ENCODE results near the gene CUL4A. TPM values are rescaled to one million over a fixed set of nuclear protein-coding genes. Genes with fewer than 3 reads are reported as not detected.

The CUL4A gene
- polyA plus RNA-seq, 1 of the 3 experiments (the other 2 are of a cell fraction), result 51.2 TPM

DNA sequence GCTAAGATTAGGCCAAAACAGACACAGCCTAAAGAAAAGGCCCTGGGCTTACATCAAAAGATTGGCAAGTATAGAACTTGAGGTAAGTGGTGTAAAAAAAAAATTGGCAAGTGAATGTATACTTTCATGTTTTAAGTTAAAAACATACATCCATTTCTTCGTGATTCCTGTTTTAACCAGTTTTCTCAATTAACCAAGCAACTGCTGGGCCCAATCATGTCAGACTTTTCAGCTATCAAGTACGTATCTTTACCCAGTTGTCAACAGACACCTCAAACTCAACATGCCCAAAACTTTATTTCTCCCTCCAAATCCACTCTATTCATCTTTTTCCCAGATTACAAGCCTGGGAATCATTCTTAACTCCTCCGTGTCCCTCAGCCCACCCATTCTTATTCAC is 2.0 kb upstream of the CUL4A start:
- peak overlapping the region; percentile 98 for H3K9ac ChIP-seq
- POLR2A ChIA-PET, result no interaction called here
- H3K9me3 ChIP-seq, result no peaks in the 10 kb centered on the region
- 61% methylated on average over 3 of the region's 3 CpGs for WGBS (ENCODE audit: low lambda C conversion rate)
- peak overlapping the region; percentile 93 to 97; a peak in 3 of 4 replicates for H3K27ac ChIP-seq (ENCODE audit: low read depth in 2 of 2, low read length in 1 of 2)
- H3K4me3 ChIP-seq (ENCODE audit: low read depth in 2 of 2, low read length in 1 of 2), result peak overlapping the region; percentile 82 to 97
- H3K9me2 ChIP-seq, result no peaks in the 10 kb centered on the region
- CTCF ChIA-PET, result interaction anchor here (0.7 kb wide), 1 partner anchor 265 kb away, joined by 3 read pairs; no protein-coding TSS in a partner anchor
- peaks cover 18 to 30% of the 10 kb centered on the region in 2 experiments for H3K36me3 ChIP-seq (replicated peaks in 1 of 2; ENCODE audit: control insufficient read depth in 1 of 2, insufficient read depth in 2 of 2, low read length in 1 of 2)
- peak overlapping the region; percentile 86 for H3K4me2 ChIP-seq
- TF ChIP-seq NRF1 (IDR thresholded peaks at IDR 0.05; ENCODE audit: low read depth, low read length) (no peak), NFIC (IDR thresholded peaks at IDR 0.05; ENCODE audit: borderline replicate concordance) (no peak), RFX5 (IDR thresholded peaks at IDR 0.05; ENCODE audit: low read length) (no peak), MEF2A (IDR thresholded peaks at IDR 0.05; ENCODE audit: borderline replicate concordance, low read depth) (no peak), RCOR1 (IDR thresholded peaks at IDR 0.05; ENCODE audit: low read length) (no peak), RXRA (IDR thresholded peaks at IDR 0.05; ENCODE audit: borderline replicate concordance, low read depth) (no peak), TAF1 (IDR thresholded peaks at IDR 0.05; ENCODE audit: borderline replicate concordance, low read depth, low read length) (no peak), FOXJ3 (CRISPR knock-in tag; IDR thresholded peaks at IDR 0.05) (no peak), ELF1 (IDR thresholded peaks at IDR 0.05) (no peak), RAD21 (IDR thresholded peaks at IDR 0.05; ENCODE audit: low read length) (no peak), EZH2phosphoT487 (IDR thresholded peaks at IDR 0.05; ENCODE audit: borderline replicate concordance, low read depth) (no peak), POLR2AphosphoS5 (IDR thresholded peaks at IDR 0.05; ENCODE audit: low read depth, low read length) (no peak), SMC3 (IDR thresholded peaks at IDR 0.05; ENCODE audit: low read depth, low read length) (no peak), YY1 (IDR thresholded peaks at IDR 0.05; ENCODE audit: low read depth) (no peak), SIN3A (IDR thresholded peaks at IDR 0.05; ENCODE audit: borderline replicate concordance, low read depth, low read length) (no peak)
- TF ChIP-seq, protein P1, sequence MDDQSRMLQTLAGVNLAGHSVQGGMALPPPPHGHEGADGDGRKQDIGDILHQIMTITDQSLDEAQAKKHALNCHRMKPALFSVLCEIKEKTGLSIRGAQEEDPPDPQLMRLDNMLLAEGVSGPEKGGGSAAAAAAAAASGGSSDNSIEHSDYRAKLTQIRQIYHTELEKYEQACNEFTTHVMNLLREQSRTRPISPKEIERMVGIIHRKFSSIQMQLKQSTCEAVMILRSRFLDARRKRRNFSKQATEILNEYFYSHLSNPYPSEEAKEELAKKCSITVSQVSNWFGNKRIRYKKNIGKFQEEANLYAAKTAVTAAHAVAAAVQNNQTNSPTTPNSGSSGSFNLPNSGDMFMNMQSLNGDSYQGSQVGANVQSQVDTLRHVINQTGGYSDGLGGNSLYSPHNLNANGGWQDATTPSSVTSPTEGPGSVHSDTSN (IDR thresholded peaks at IDR 0.05), result no peak
- TF ChIP-seq, protein P2, sequence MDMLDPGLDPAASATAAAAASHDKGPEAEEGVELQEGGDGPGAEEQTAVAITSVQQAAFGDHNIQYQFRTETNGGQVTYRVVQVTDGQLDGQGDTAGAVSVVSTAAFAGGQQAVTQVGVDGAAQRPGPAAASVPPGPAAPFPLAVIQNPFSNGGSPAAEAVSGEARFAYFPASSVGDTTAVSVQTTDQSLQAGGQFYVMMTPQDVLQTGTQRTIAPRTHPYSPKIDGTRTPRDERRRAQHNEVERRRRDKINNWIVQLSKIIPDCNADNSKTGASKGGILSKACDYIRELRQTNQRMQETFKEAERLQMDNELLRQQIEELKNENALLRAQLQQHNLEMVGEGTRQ (IDR thresholded peaks at IDR 0.05; ENCODE audit: borderline replicate concordance, low read depth, low read length), result no peak
- TF ChIP-seq, protein P3, sequence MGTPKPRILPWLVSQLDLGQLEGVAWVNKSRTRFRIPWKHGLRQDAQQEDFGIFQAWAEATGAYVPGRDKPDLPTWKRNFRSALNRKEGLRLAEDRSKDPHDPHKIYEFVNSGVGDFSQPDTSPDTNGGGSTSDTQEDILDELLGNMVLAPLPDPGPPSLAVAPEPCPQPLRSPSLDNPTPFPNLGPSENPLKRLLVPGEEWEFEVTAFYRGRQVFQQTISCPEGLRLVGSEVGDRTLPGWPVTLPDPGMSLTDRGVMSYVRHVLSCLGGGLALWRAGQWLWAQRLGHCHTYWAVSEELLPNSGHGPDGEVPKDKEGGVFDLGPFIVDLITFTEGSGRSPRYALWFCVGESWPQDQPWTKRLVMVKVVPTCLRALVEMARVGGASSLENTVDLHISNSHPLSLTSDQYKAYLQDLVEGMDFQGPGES (IDR thresholded peaks at IDR 0.05; ENCODE audit: low read depth, low read length), result no peak
- TF ChIP-seq, protein P4, sequence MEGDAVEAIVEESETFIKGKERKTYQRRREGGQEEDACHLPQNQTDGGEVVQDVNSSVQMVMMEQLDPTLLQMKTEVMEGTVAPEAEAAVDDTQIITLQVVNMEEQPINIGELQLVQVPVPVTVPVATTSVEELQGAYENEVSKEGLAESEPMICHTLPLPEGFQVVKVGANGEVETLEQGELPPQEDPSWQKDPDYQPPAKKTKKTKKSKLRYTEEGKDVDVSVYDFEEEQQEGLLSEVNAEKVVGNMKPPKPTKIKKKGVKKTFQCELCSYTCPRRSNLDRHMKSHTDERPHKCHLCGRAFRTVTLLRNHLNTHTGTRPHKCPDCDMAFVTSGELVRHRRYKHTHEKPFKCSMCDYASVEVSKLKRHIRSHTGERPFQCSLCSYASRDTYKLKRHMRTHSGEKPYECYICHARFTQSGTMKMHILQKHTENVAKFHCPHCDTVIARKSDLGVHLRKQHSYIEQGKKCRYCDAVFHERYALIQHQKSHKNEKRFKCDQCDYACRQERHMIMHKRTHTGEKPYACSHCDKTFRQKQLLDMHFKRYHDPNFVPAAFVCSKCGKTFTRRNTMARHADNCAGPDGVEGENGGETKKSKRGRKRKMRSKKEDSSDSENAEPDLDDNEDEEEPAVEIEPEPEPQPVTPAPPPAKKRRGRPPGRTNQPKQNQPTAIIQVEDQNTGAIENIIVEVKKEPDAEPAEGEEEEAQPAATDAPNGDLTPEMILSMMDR (IDR thresholded peaks at IDR 0.05), result no peak
- H2AFZ ChIP-seq (ENCODE audit: low read depth), result no peak overlapping the region; the same call in 1 of the 2 replicates
- H3F3A ChIP-seq (replicated peaks; ENCODE audit: insufficient read depth), result peaks cover 7% of the 10 kb centered on the region
- no peak for DNase-seq
- H3K27me3 ChIP-seq (ENCODE audit: insufficient read depth), result no peaks in the 10 kb centered on the region
- peaks cover 53% of the 10 kb centered on the region for H4K20me1 ChIP-seq (ENCODE audit: insufficient read depth)
- peaks cover 87% of the 10 kb centered on the region for H3K79me2 ChIP-seq (ENCODE audit: insufficient read depth)
- H3K4me1 ChIP-seq (ENCODE audit: control insufficient read depth in 1 of 2, insufficient read depth in 2 of 2, low read depth in 1 of 2, low read length in 1 of 2), result peaks cover 11 to 35% of the 10 kb centered on the region in 2 experiments
